H1 (cell line): ENCODE results near the gene ECT2L. TPM values are rescaled to one million over a fixed set of nuclear protein-coding genes. Genes with fewer than 3 reads are reported as not detected.

ENCODE experiments used
- BCL11A ChIP-seq, 2 experiments: IDR thresholded peaks; one replicate each; pipeline ENCODE4 v1.6.1; 2011; ENCODE audit warnings: low read depth in 2 of 2, low read length in 2 of 2, mild to moderate bottlenecking in 2 of 2
- CHD7 ChIP-seq: fragments of 300-600 bp; sonication (generic); IDR thresholded peaks from 2 replicates; pipeline ENCODE4 v1.7.1; 2012; ENCODE audit warnings: low read length, moderate library complexity, mild to moderate bottlenecking, inconsistent platforms; ENCODE audit not compliant: insufficient replicate concordance
- SIRT6 ChIP-seq: IDR thresholded peaks from one replicate; pipeline ENCODE4 v1.7.1; 2012; ENCODE audit warnings: low read length, inconsistent platforms
- SIX5 ChIP-seq: IDR thresholded peaks from 2 replicates; pipeline ENCODE4 v1.6.1; 2011; ENCODE audit warnings: mild to moderate bottlenecking, low read depth, low read length
- polyA plus RNA-seq, 7 experiments: library from polyadenylated mRNA; depleted of rRNA in 3 of 7; stranded (reverse) in 5 of 7; unstranded in 2 of 7; fragments of >200 nt in 5 of 7; fragments of 200-250 nt in 2 of 7; gene quantifications; 1 replicate in 5 of 7; 2 replicates in 1 of 7; 4 replicates in 1 of 7; pipeline versions ENCODE4 v1.2.1 to v1.2.3, GENCODE V29; 2011 to 2013; ENCODE audit warnings: missing spikeins in 2 of 7, mixed read lengths in 2 of 7
- total RNA-seq: library from RNA; stranded (reverse); fragmentation: NEBNext Ultra II Directional; extraction: Animal tissue kit (Norgen Biotek cat#: 25700); gene quantifications from 2 replicates; pipeline ENCODE4 v1.2.1, GENCODE V29; 2021

ECT2L gene
- total and polyA plus RNA-seq, 2 of the 8 experiments (the other 6 are each of a cell fraction or from before 2014, with no cell fraction given) = not detected

- TF ChIP-seq SIRT6 (no peak), CHD7 (no peak), SIX5 (no peak), BCL11A (IDR thresholded peaks at IDR 0.05; ENCODE audit: low read depth in 2 of 2, low read length in 2 of 2) (no peak)
- TF ChIP-seq, all 59 proteins: peak for 0
Measured at GRCh38 chr6:138909511-138909910, 113.6 kb downstream of the ECT2L start (continued).
